ENCODE results near the gene PSKH1.

The PSKH1 gene

DNA sequence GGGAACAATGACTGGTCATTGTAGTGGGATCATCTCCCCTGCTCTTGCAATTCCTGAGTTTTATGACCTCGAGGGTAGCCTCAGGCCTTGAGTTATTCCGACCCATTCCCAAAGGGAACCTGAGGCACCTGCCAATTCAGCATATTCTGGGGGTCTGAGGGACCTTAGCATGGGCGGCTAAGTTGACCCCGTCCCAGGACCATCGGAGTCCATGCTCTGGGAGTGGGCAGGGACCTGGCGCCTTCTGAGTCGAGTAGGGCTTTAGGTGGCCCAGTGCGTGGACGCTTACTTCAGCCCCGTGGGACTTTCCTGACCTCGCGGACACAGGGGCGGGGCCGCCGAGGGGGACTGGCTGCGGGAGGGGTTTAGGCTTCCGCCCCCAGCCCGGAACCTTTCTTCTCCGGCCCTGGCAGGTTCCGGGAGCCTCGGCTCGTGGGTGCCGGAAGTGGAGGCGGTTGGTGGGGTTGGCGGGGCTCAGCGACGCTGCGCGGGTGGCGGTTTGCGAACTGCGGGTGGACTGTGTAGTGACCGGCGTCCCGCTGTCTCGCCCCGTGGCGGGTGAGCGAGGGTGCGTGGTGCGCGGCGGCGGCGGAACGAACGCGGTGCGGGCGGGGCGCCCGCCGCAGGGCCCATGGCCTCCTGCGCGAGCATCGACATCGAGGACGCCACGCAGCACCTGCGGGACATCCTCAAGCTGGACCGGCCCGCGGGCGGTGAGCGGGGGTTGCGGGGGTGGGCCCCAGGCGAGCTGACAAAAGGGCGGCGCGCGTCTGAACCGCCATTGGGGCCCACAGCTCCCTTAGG lies 20.2 kb upstream of the PSKH1 start, which contains the start of gene EDC4 (continued):
- TF ChIP-seq ZNF202 (tag by site-specific recombination; IDR thresholded peaks at IDR 0.05; ENCODE audit: borderline replicate concordance) (no peak), ZNF132 (tag by site-specific recombination; IDR thresholded peaks at IDR 0.05; ENCODE audit: borderline replicate concordance) (no peak), KLF10 (tag by site-specific recombination; IDR thresholded peaks at IDR 0.05) (peak; percentile 78), ZNF350 (tag by site-specific recombination; IDR thresholded peaks at IDR 0.05) (no peak), BCL11A (tag by site-specific recombination; IDR thresholded peaks at IDR 0.05; ENCODE audit: low read depth) (peak; percentile 90), ZBTB21 (tag by site-specific recombination; IDR thresholded peaks at IDR 0.05) (peak; percentile 55; the same call in 1 of the 2 replicates), ZNF324 (tag by site-specific recombination; IDR thresholded peaks at IDR 0.05) (0 out of 2 replicates have a peak, but pooled peaks have one; percentile 50), ZNF184 (tag by site-specific recombination; IDR thresholded peaks at IDR 0.05) (peak; percentile 62; the same call in 1 of the 2 replicates), ZBTB20 (tag by site-specific recombination; IDR thresholded peaks at IDR 0.05) (peak; percentile 60; the same call in 1 of the 2 replicates), ZNF629 (tag by site-specific recombination; IDR thresholded peaks at IDR 0.05) (peak; percentile 56), ZNF521 (tag by site-specific recombination; IDR thresholded peaks at IDR 0.05) (no peak)
- TF ChIP-seq, protein P1, sequence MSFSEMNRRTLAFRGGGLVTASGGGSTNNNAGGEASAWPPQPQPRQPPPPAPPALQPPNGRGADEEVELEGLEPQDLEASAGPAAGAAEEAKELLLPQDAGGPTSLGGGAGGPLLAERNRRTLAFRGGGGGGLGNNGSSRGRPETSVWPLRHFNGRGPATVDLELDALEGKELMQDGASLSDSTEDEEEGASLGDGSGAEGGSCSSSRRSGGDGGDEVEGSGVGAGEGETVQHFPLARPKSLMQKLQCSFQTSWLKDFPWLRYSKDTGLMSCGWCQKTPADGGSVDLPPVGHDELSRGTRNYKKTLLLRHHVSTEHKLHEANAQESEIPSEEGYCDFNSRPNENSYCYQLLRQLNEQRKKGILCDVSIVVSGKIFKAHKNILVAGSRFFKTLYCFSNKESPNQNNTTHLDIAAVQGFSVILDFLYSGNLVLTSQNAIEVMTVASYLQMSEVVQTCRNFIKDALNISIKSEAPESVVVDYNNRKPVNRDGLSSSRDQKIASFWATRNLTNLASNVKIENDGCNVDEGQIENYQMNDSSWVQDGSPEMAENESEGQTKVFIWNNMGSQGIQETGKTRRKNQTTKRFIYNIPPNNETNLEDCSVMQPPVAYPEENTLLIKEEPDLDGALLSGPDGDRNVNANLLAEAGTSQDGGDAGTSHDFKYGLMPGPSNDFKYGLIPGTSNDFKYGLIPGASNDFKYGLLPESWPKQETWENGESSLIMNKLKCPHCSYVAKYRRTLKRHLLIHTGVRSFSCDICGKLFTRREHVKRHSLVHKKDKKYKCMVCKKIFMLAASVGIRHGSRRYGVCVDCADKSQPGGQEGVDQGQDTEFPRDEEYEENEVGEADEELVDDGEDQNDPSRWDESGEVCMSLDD (tag by site-specific recombination; IDR thresholded peaks at IDR 0.05), result 0 out of 2 replicates have a peak, but pooled peaks have one; percentile 16
- TF ChIP-seq, protein P2, sequence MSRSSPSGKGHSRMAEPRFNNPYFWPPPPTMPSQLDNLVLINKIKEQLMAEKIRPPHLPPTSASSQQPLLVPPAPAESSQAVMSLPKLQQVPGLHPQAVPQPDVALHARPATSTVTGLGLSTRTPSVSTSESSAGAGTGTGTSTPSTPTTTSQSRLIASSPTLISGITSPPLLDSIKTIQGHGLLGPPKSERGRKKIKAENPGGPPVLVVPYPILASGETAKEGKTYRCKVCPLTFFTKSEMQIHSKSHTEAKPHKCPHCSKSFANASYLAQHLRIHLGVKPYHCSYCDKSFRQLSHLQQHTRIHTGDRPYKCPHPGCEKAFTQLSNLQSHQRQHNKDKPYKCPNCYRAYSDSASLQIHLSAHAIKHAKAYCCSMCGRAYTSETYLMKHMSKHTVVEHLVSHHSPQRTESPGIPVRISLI (tag by site-specific recombination; IDR thresholded peaks at IDR 0.05), result no peak
- TF ChIP-seq, protein P3, sequence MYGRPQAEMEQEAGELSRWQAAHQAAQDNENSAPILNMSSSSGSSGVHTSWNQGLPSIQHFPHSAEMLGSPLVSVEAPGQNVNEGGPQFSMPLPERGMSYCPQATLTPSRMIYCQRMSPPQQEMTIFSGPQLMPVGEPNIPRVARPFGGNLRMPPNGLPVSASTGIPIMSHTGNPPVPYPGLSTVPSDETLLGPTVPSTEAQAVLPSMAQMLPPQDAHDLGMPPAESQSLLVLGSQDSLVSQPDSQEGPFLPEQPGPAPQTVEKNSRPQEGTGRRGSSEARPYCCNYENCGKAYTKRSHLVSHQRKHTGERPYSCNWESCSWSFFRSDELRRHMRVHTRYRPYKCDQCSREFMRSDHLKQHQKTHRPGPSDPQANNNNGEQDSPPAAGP (tag by site-specific recombination; IDR thresholded peaks at IDR 0.05), result peak; percentile 86

DNA sequence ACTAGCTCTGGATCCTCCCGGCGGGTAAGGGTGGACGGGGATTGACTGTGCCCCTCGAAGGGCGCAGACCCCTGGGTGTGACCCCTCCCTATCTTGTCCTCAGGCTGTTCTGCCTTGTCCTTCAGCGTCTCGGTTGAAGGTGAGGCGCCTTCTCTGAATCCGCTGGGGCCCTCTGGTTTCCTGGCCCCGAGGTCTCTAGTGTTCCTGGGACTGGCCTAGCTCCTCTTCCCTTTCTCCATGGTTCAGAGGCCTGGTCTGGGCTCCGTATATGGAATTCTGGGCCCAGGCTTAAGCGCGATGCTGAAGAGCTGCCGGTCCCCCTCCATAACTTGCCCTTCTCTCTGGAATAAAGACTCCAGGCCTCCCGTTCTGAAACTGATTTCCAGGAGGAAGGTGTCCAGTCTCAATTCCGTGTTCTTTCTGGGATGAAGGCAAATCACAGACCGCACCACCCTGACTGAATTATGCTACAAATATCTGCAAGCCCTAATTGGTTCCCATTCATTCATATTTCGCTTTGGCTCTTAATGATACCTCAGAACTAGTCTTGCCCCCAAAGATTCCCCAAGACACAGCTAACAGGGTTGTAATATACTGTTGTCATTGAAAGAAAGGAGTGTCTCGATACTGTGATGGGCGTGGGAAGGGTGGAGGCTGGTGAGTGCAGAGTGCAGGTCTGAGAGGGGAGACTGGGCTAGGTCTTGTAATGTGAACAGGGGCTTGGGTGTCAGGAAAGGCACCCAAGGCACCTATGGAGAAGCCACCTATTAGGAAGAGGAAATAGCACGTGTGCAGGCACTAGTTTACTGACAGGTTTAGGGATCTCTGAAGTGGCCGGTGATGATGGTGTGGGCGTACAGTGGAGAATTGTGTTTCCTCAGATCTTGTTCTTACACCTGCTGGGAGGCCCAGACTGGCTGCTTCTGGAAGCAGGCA lies 19.4 kb upstream of the PSKH1 start:
- Histone ChIP-seq H3K4me3 (ENCODE audit: low read depth, low read length) (peak overlapping the region; percentile 79), H3K4me1 (ENCODE audit: control insufficient read depth, insufficient read depth, low read length) (no peaks in the 10 kb centered on the region), H3K9me3 (ENCODE audit: control insufficient read depth, insufficient read depth, low read depth, low read length) (no peaks in the 10 kb centered on the region), H3K36me3 (ENCODE audit: control insufficient read depth in 2 of 2, insufficient read depth in 1 of 2, low read length in 2 of 2) (peaks cover 5 to 78% of the 10 kb centered on the region in 2 experiments), H3K27ac (ENCODE audit: extremely low read depth, low read depth, low read length) (peak overlapping the region; percentile 63; the same call in 1 of the 2 replicates)
- CTCF ChIA-PET, result interaction anchor here (0.6 to 1.9 kb wide), 6 partner anchors 10 to 64 kb away, joined by 3 to 13 read pairs (median 4); partner anchors contain the start of gene NRN1L
- POLR2A ChIA-PET, result interaction anchor here (0.6 to 1.7 kb wide), 12 partner anchors 11 to 312 kb away, joined by 3 to 8 read pairs (median 4); partner anchors contain the start of genes CTCF, GFOD2, NRN1L and NUTF2
- TF ChIP-seq ZFHX2 (tag by site-specific recombination; conservative IDR thresholded peaks at IDR 0.05) (peak; percentile 71), KLF1 (tag by site-specific recombination; IDR thresholded peaks at IDR 0.05) (peak; percentile 79), ZNF341 (tag by site-specific recombination; IDR thresholded peaks at IDR 0.05; ENCODE audit: low read depth) (peak; percentile 23; the same call in 1 of the 2 replicates), ZBTB8A (tag by site-specific recombination; IDR thresholded peaks at IDR 0.05) (peak; percentile 68; the same call in 1 of the 2 replicates), ZNF223 (tag by site-specific recombination; IDR thresholded peaks at IDR 0.05) (no peak), EGR2 (tag by site-specific recombination; IDR thresholded peaks at IDR 0.05; ENCODE audit: low read depth) (peak; percentile 69; the same call in 1 of the 2 replicates), ZNF776 (tag by site-specific recombination; IDR thresholded peaks at IDR 0.05; ENCODE audit: borderline replicate concordance) (no peak)
- TF ChIP-seq, protein P4, sequence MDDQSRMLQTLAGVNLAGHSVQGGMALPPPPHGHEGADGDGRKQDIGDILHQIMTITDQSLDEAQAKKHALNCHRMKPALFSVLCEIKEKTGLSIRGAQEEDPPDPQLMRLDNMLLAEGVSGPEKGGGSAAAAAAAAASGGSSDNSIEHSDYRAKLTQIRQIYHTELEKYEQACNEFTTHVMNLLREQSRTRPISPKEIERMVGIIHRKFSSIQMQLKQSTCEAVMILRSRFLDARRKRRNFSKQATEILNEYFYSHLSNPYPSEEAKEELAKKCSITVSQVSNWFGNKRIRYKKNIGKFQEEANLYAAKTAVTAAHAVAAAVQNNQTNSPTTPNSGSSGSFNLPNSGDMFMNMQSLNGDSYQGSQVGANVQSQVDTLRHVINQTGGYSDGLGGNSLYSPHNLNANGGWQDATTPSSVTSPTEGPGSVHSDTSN (CRISPR knock-in tag; IDR thresholded peaks at IDR 0.05), result no peak
